HG02798 (cell line): ENCODE measurements around the gene WNK3.
"Not testable (repeated sequence)": the region's sequence is repeated elsewhere in the genome, so short reads cannot be mapped to it uniquely, and the experiment has no call there.

Experiments
- ATAC-seq: cut with Tn5 transposase; IDR thresholded peaks from one replicate; pipeline ENCODE4 v1.9.1; 2021; ENCODE audit warnings: mild to moderate bottlenecking; ENCODE audit not compliant: unreplicated experiment, poor library complexity

Gene WNK3

DNA sequence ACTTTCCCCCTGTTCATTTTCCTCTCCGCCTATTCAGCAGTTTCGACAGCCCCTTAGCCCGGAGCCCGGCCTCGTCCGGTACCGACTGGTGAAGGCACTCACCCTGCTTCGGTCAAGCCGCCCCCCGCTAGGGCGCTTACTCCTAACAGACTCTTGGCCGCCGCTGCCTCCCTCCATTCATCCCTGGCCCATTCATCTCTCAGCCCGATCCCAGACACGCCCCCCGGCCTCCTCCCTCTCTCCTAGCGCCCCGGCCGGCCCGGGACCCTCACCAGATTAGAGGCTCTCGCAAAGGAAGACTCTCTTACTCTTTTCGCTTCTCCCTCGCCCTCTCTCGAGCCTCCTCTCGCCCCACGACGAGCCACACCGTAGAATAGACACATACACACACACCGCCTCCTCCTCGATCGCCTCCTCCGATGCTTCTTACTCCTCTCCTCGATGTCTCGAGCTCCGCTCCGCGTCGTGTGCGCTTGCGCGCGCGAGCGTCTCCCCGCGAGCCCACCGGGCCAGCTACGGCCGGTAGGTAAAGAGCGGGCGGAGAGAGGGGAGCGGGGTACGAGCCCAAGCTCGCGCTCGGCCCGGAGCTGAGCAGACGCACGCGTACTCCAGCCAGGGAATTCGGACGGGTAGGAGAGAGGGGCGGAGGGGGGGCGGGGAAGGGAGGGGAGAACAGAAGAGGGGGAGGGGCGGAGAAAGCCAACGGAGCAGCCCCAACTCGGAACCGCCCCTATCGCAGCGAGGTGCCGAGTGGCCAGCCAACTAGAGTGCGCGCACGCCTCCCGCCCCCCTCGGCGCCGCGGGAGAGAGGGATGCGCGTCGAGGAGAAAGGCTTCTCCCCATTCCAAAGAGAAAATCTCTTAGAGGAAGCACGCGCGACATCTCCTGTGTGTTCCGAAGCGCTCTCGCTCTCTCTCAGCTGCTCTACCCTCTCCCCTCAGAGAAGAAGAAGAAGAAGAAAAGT, at the start of gene WNK3:
Gene WNK3 (minus strand): TSS at position 633 of the 964 bp plus-strand sequence.
- no peak for ATAC-seq

DNA sequence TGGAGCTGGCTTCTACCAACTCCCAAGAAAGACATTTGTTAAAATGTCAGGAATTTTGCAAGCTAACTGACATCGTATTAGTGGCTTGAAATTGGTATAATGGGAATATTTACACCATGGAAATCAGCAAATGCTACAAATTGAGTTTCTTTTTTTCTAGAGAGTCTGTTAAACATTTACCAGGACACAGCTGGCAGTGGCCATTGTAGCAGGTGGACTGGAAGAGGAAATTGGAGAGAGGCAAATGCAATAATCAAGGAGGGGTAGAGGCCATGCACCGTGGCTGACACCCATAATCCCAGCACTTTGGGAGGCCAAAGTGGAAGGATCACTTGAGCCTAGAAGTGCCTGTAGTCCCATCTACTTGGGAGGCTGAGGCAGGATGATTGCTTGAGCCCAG, 49.4 kb upstream of the WNK3 start:
- no peak for ATAC-seq

DNA sequence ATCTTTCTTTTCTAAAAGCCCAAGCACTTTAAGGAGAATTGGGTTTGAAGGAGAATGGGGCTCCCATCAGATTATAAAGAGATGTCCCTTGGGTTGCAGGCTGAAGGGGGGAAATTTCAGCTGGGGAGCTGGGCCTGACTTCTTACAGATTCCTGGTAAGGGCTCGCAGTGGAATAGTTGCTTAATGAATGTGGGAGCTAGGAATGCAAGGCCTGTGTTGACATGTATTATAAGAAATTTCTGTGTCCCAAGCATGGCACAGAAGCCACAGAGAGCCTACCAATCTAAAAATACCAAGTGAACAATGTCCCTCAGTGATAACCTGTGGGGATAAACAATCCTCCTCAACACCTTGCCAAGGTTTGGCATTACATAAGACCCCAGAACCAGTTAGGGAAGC, 39.3 kb upstream of the WNK3 start:
- no peak for ATAC-seq

DNA sequence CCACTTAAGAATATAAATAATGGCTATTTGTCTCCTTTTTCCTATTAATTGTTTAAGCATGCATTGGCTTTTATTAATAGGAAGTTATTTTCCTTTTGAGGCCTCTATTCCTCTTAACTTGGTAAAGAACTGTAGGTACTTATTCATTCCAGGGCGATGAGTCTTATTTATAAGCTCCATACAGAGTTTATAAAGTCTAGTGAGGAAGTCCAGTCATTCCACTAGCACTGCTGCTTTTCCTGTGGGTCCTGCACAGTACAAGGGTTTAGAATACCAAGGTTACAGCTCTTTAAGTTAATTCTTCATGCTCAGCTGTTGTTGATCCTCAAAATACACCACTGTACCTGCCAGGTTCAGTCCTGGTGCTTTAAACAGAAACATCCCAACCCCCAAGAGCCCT, 28.5 kb upstream of the WNK3 start:
- no peak for ATAC-seq

DNA sequence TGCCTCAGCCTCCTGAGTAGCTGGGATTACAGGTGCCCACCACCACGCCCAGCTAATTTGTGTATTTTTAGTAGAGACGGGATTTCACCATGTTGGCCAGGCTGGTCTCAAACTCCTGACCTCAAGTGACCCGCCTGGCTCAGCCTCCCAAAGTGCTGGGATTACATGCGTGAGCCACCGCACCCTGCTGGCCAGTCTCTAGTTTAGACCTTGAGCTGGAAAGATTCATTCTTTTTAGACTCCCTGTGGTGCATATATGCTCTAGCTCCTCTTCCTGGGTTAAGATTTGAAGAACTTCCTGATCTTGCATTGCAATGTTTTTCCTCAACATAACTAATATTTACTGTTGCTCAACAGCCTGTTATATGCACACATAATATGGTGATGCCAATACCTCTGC, 26.8 kb upstream of the WNK3 start:
- not testable (repeated sequence) for ATAC-seq

DNA sequence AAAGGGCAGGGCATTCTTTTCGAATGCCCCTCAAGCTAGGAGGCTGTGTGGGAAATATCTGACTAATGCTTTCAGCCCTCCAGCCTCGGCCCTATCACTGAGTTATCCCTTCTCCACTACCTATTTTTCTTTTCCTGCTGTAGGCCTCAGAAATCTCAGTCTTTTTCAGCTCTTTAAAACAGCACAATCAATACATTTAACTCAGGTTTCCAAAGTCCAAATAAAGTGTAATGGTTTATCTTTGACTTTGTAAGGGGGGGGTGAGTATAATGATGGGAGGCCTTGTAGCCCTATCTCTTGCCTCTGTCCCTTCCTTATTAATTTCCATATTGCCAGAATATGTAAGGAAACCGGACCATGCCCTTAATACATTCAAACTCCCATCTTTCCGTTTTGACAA, 1.6 kb upstream of the WNK3 start:
- no peak for ATAC-seq

DNA sequence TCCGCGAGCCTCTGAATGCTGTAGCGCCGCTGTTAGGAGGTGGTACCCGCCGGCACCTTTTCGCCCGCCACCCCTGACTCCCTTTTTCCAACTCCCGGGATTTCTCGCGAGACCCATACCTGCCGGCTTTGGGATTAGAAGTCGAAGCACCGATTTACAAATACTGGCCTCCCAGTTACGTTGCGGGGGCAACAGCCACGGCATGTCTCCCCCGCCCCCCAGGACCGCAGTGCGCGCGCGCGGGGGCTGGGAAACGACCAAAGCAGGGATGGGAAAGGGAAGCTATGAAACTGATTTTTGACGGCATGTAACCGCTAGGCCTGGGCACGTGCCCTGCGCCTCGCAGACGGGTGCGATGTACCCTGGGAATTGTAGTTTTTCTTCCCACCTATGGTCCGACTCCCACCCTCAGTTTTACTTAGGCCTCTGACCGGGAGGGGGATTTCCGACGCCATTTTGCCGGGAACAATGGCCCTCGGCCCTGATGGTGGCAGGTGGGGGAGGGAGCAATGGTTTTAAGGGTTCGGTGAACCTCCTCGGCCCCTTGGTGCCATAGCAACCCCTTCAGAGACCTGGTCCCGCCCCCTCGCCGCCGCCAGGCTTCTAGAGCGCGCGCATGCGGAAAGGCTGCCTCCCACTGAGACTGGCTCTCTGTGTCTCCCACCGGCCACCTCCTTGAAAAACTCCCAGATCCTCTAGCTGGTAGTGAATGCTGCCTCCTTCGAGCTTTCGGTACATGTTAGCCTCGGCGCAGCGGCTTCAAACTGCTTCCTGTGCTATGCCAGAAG, 772 bp upstream of the WNK3 start:
- peak; percentile 58 for ATAC-seq

DNA sequence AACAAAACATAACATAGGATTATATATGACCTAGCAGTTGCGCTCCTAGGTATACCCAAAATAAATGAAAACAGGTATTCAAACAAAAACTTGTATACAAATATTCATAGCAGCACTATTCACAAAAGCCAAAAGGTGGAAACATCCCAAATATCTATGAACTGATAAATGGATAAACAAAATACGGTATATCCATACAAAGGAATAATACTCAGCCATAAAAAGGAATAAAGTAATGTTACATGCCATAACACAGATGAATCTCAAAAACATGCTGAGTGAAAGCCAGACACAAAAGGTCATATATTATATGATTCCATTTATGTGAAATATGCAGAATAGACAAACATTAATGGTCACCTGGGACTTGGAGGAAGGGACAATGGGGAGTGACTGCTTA, 5.2 kb downstream of the WNK3 start:
- ATAC-seq = no peak

DNA sequence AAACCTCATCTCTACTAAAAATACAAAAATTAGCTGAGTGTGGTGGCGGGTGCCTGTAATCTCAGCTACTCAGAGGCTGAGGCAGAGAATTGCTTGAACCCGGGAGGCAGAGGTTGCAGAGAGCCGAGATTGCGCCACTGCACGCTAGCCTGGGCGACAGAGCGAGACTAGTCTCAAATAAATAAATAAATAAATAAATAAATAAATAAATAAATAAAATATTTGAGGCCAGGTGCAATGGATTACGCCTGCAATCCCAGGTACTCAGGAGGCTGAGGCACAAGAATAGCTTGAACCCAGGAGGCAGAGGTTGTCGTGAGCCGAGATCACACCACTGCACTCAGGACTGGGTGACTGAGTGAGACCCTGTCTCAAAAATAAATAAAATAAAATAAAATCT, 20.5 kb downstream of the WNK3 start:
- ATAC-seq = not testable (repeated sequence)

DNA sequence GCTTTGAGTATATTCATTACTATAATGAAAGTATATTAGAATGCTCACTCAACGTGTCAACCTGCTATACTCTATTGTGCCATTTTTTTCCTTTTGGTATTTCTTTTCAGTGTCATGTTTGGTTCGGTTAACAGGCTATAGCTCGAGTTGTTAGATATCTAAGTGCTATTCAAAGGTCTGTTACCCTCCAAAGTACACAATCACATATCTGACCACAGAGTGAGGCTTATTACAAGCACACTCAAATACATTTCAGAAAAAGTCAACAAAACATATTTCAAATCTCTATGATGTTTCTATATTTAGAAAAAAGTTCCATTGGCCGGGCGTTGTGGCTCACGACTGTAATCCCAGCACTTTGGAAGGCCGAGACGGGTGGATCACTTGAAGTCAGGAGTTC, 32.8 kb downstream of the WNK3 start:
- no peak for ATAC-seq

DNA sequence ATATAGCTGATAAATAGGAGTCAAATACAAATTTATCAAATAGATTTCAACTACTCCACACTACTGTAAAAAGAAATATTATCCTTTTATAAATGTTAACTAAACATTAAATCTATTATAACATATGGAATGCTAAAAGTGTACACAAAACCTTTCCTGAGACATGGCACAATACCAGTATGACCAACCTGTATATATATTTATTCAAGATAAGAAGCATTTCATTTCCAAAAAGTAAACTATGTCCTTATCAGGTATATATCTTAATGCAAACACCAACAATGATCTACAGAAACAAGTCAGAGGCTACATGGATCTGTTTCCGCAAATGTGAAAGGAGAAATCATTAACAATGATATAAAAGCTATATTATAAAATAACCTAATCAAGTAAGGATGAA, 37.8 kb downstream of the WNK3 start:
- ATAC-seq = no peak

DNA sequence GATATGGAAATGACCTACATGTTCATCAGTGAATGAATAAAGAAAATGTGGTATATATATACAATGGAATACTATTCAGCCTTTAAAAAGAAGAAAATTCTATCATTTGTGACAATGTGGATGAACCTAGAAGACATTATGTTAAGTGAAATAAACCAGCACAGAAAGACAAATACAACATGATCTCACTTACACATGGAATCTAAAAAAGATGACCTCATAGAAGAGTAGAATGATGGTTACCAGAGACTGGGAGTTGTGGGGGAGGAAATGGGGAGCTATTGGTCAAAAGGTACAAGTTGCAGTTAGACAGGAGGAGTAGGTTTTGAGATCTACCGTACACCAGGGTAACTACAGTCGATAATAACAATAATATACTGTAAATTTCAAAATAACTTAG, 51.5 kb downstream of the WNK3 start:
- ATAC-seq = no peak

DNA sequence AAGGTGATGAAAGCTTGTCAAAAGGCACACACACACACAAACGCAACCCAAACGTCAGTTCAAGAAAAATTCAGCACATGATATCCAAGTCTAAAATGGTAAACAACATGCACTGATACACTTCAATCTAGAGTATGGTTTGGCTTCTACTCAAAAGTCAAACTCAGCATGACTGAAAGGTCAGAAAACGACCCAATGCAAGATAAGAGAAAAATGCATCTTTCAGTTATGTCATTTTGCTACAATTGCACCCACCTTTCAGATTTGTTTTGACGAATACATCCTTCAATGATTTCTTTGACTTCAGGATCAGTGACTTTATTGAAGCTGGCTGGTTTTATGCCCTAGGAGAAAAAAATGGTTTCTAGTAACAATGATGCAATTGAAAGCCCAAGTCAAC, 56.3 kb downstream of the WNK3 start:
- ATAC-seq = no peak

DNA sequence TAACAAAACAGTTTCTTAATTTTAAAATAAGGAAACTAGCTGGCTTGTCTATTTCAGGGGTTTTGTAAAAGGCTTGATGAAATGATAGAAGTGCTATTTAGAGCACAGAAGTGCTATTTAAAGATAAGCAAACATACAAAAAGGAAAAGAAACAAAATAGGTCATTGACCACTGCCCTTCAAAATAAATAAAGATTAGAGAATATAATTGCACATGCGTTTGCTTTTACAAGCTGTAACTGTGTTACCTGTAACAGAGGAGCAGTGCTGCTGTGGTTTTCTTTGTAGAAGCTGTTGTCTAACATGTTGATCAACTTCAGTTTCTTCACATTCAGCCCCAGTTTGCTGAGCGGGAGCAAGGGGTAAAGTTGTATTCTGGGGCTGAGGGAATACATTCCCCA, 63.5 kb downstream of the WNK3 start:
- no peak for ATAC-seq

DNA sequence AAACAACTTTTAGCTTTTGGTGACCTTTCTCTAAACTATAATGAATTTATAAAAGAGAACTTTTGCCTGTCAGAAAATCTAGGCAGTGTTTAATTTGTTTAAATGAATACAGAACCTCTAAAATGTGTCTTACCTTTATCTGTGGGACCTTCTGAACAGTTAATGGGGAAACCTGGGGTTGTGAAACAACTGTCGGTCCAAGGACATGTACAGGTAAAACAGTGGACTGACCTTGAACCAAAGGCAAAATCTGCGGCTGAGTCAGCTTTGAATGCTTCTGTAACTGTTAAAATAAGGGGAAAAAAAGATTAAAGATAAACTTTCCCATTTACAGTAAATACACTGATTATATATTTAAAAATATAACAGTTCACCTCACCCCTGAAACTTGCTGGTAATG, 65.1 kb downstream of the WNK3 start:
- ATAC-seq = no peak

DNA sequence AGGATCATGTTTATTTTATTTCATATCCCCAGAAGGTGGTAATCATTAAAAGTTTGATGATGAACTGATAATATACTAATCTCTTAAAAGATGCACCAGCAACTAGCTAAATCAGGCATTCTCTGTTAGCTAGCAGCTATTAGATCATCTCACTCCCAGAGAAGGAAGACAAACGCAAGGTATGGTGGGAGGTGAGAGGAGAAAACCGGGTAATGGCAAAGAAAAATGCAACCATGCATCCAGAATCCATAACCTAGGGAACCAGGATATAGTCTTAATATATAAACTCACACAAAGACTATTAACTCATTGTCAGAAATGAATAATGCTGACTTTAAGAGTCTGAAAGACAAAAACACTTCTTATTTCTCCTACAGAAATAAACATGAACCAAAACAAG, 66.1 kb downstream of the WNK3 start:
- ATAC-seq = no peak

DNA sequence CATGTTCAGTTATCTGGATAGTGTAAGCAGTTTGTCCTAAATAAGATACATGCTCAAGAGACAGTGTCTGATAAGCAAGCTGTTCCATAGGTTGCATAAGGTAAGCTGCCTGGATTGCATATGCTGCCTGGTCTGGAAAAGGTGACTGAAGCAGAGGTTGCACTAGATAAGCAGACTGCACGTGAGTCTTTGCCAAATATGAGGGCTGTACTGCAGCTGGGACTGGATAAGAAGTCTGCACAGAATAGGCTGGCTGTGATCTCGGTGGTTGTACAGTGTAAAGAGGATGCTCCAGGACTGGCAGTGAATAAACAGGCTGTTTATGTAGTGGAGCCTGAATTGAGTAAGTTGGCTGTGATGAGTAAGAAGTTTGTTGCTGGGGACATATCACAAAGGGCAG, 68.9 kb downstream of the WNK3 start:
- ATAC-seq = no peak

DNA sequence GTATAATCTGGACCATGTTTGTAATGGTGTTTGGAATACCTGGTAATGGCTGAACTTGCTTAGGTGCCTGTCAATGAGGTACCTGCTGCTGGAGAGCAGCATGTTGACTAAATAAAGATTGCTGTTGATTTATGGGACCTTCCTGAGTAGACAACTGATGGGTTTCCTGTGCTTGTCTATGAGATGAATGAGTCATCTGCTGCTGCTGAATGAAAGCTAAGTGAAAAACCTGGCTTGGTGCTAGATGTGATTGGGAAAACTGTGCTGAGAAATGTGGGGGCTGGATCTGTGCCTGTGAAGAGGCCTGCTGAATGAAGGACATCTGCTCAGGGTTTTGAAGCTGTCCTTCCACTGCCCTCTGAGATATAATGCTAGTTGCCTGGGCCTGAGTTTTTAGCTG, 69.6 kb downstream of the WNK3 start:
- no peak for ATAC-seq

DNA sequence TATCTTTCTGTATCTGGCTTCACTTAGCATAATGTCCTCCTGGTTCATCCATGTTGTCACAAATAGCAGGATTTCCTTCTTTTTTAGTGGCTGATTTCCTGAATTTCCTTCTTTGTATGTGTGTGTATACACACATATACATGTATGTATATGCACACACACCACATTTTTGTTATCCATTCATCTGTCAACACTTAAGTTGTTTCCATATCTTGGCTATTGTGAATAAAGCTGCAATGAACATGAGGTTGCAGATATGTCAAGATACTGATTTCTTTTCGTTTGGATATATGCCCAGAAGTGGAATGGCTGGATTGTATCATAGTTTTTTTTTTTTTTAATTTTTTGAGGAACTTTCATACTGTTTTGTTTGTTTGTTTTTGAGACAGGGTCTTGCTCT, 76.2 kb downstream of the WNK3 start:
- no peak for ATAC-seq

DNA sequence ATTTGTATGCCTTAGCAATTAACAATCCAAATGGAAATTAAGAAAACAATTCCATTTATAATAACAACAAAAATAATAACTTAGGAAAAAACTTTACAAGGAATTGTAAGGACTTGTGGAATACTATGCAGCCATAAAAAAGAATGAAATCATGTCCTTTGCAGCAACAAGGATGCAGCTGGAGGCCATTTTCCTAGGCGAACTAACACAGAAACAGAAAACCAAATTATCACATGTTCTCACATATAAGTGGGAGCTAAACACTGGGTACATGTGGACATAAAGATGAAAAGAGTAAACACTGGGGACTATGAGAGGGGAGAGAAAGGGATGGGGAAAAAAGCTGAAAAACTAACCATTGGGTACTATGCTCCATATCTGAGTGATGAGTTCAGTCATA, 77.4 kb downstream of the WNK3 start:
- ATAC-seq = no peak

DNA sequence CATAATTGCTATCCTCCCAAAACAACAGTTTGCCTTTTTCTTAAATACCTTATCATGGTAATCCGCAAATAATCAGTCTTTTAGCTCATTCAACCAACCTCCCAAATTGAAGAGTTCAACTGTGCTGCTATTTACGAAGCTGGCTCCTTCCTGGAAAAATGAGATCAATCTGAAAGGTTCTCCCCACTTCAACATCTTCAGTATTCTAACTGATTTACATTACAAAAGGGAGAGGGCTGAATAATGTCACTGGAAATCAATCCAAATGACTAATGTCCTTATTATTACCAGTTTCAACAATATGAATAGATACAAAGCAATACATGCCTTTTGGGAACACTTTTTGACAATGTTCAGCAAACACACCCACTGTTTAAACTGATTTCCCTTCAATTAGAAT, 86.2 kb downstream of the WNK3 start:
- no peak for ATAC-seq

DNA sequence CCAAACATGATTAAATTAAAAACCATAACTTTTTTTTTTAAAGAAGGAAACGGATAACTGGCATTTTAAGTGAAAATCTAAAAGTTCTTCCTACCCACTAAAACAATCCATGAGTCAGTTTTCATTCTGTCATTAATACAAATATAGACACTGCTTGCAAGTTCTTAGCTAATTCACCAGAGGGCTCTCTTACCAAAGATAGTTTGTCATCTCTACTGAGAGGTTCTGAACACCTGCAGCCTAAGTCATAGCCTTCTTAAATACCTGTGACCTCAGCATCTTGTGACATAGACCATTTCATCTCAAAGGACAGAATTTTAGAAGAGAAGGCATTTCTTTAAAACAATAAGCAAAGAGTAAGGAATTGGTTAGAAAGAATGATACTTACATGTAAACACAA, 109.5 kb downstream of the WNK3 start:
- ATAC-seq = no peak
